ENCODE results near the gene EFNB3.

EFNB3 gene

GRCh38 chr17:7720125-7720524 lies 15.1 kb downstream of the EFNB3 start:
- Histone ChIP-seq H2AFZ (ENCODE audit: low read depth, low read length, severe bottlenecking) (no peak overlapping the region), H3F3A (ENCODE audit: insufficient read depth) (no peaks in the 10 kb centered on the region), H3K36me3 (ENCODE audit: low read length) (no peaks in the 10 kb centered on the region), H3K27me3 (ENCODE audit: low read length) (no peaks in the 10 kb centered on the region), H3K9me3 (ENCODE audit: insufficient read depth, low read length) (no peaks in the 10 kb centered on the region), H3K9me2 (replicated peaks; ENCODE audit: insufficient read depth, low read length) (no peaks in the 10 kb centered on the region), H3K9ac (ENCODE audit: low read length) (no peak overlapping the region), H4K20me1 (ENCODE audit: low read depth, low read length) (no peaks in the 10 kb centered on the region), H3K27ac (ENCODE audit: low read depth, low read length) (no peak overlapping the region), H3K4me2 (ENCODE audit: low read depth, low read length, poor library complexity, severe bottlenecking) (no peak overlapping the region), H3K79me2 (ENCODE audit: insufficient read depth, low read length) (no peaks in the 10 kb centered on the region), H3K4me3 (ENCODE audit: insufficient read depth, low read length, poor library complexity, severe bottlenecking) (no peak overlapping the region)
- no peak for TF ChIP-seq EZH2phosphoT487 (conservative IDR thresholded peaks at IDR 0.05; ENCODE audit: low read length)
- TF ChIP-seq CTCF (IDR thresholded peaks at IDR 0.05; ENCODE audit: insufficient read depth, low read length, poor library complexity, severe bottlenecking) = no peak

GRCh38 chr17:7721612-7722011 lies 16.6 kb downstream of the EFNB3 start:
- Histone ChIP-seq H2AFZ (ENCODE audit: low read depth, low read length, severe bottlenecking) (no peak overlapping the region), H3K36me3 (ENCODE audit: low read length) (no peaks in the 10 kb centered on the region), H3F3A (ENCODE audit: insufficient read depth) (no peaks in the 10 kb centered on the region), H3K4me2 (ENCODE audit: low read depth, low read length, poor library complexity, severe bottlenecking) (no peak overlapping the region), H3K27me3 (ENCODE audit: low read length) (no peaks in the 10 kb centered on the region), H3K27ac (ENCODE audit: low read depth, low read length) (no peak overlapping the region), H3K79me2 (ENCODE audit: insufficient read depth, low read length) (no peaks in the 10 kb centered on the region), H4K20me1 (ENCODE audit: low read depth, low read length) (no peaks in the 10 kb centered on the region), H3K4me3 (ENCODE audit: insufficient read depth, low read length, poor library complexity, severe bottlenecking) (no peak overlapping the region), H3K9me3 (ENCODE audit: insufficient read depth, low read length) (no peaks in the 10 kb centered on the region), H3K9me2 (replicated peaks; ENCODE audit: insufficient read depth, low read length) (no peaks in the 10 kb centered on the region), H3K9ac (ENCODE audit: low read length) (no peak overlapping the region)
- no peak for TF ChIP-seq EZH2phosphoT487 (conservative IDR thresholded peaks at IDR 0.05; ENCODE audit: low read length)
- TF ChIP-seq CTCF (IDR thresholded peaks at IDR 0.05; ENCODE audit: insufficient read depth, low read length, poor library complexity, severe bottlenecking) = no peak

GRCh38 chr17:7727886-7728285 lies 22.9 kb downstream of the EFNB3 start:
- no peak overlapping the region for H3K4me3 ChIP-seq (ENCODE audit: insufficient read depth, low read length, poor library complexity, severe bottlenecking)
- no peaks in the 10 kb centered on the region for H4K20me1 ChIP-seq (ENCODE audit: low read depth, low read length)
- H3K27me3 ChIP-seq (ENCODE audit: low read length) = no peaks in the 10 kb centered on the region
- no peaks in the 10 kb centered on the region for H3K9me3 ChIP-seq (ENCODE audit: insufficient read depth, low read length)
- no peak overlapping the region for H3K9ac ChIP-seq (ENCODE audit: low read length)
- H3K27ac ChIP-seq (ENCODE audit: low read depth, low read length) = no peak overlapping the region
- H2AFZ ChIP-seq (ENCODE audit: low read depth, low read length, severe bottlenecking) = no peak overlapping the region
- H3K4me2 ChIP-seq (ENCODE audit: low read depth, low read length, poor library complexity, severe bottlenecking) = no peak overlapping the region
- H3K79me2 ChIP-seq (ENCODE audit: insufficient read depth, low read length) = no peaks in the 10 kb centered on the region
- TF ChIP-seq CTCF (IDR thresholded peaks at IDR 0.05; ENCODE audit: insufficient read depth, low read length, poor library complexity, severe bottlenecking) (no peak), EZH2phosphoT487 (conservative IDR thresholded peaks at IDR 0.05; ENCODE audit: low read length) (no peak)
- no peaks in the 10 kb centered on the region for H3K9me2 ChIP-seq (replicated peaks; ENCODE audit: insufficient read depth, low read length)
- H3F3A ChIP-seq (ENCODE audit: insufficient read depth) = no peaks in the 10 kb centered on the region
- no peaks in the 10 kb centered on the region for H3K36me3 ChIP-seq (ENCODE audit: low read length)
